Measurements from ENCODE around the gene CCNA2. TPM values are rescaled to one million over a fixed set of nuclear protein-coding genes. Genes with fewer than 3 reads are reported as not detected.

Gene CCNA2
- total and polyA plus RNA-seq, 2 donors (not counting 3 experiments of a cell fraction or from before 2014, with no cell fraction given): 23.3 to 65.4 TPM

GRCh38 chr4:121771869-121772268 lies 51.8 kb downstream of the CCNA2 start:
- BruUV-seq (replicated peaks): no TSS peak
- Histone ChIP-seq H3K9me1 (replicated peaks; ENCODE audit: control insufficient read depth, extremely low read depth, insufficient read depth, low read length) (no peaks in the 10 kb centered on the region), H3K79me2 (ENCODE audit: control insufficient read depth, insufficient read depth, low read length) (no peaks in the 10 kb centered on the region), H3K9me3 (replicated peaks; ENCODE audit: control insufficient read depth, insufficient read depth, low read length) (no peaks in the 10 kb centered on the region), H3K36me3 (ENCODE audit: control insufficient read depth in 2 of 2, extremely low read depth in 1 of 2, insufficient read depth in 2 of 2, low read length in 2 of 2) (no peaks in the 10 kb centered on the region), H3K4me3 (replicated peaks in 1 of 3; ENCODE audit: insufficient read depth in 1 of 3, low read depth in 1 of 3, low read length in 3 of 3) (no peak overlapping the region), H2AFZ (ENCODE audit: low read depth, low read length) (no peak overlapping the region), H4K20me1 (replicated peaks; ENCODE audit: control insufficient read depth, extremely low read depth, insufficient read depth, low read length) (no peaks in the 10 kb centered on the region), H3K27ac (ENCODE audit: insufficient read depth, low read depth, low read length) (no peak overlapping the region), H3K4me1 (ENCODE audit: control insufficient read depth, extremely low read depth, insufficient read depth, low read length) (no peaks in the 10 kb centered on the region), H3K4me2 (ENCODE audit: insufficient read depth, low read length) (no peak overlapping the region), H3K27me3 (ENCODE audit: control insufficient read depth in 2 of 2, insufficient read depth in 2 of 2, low read length in 2 of 2) (peaks cover 24 to 27% of the 10 kb centered on the region in 2 experiments), H3K9ac (replicated peaks; ENCODE audit: extremely low read depth, insufficient read depth, low read length) (no peak overlapping the region)
- POLR2A ChIA-PET: no interaction called here
- TF ChIP-seq MAX (IDR thresholded peaks at IDR 0.05; ENCODE audit: insufficient read depth, insufficient read length) (no peak), EZH2 (IDR thresholded peaks at IDR 0.05; ENCODE audit: borderline replicate concordance, low read depth, low read length, severe bottlenecking) (no peak), GATA2 (IDR thresholded peaks at IDR 0.05; ENCODE audit: insufficient read depth, insufficient read length, low read depth, low read length) (no peak), JUN (IDR thresholded peaks at IDR 0.05; ENCODE audit: borderline replicate concordance, insufficient read depth, insufficient read length, low read depth) (no peak), POLR2A (IDR thresholded peaks at IDR 0.05; ENCODE audit: low read depth, low read length) (no peak), MYC (IDR thresholded peaks at IDR 0.05; ENCODE audit: low read depth, low read length) (no peak), FOS (IDR thresholded peaks at IDR 0.05; ENCODE audit: borderline replicate concordance, insufficient read depth, low read length) (no peak)
- TF ChIP-seq, protein P1, sequence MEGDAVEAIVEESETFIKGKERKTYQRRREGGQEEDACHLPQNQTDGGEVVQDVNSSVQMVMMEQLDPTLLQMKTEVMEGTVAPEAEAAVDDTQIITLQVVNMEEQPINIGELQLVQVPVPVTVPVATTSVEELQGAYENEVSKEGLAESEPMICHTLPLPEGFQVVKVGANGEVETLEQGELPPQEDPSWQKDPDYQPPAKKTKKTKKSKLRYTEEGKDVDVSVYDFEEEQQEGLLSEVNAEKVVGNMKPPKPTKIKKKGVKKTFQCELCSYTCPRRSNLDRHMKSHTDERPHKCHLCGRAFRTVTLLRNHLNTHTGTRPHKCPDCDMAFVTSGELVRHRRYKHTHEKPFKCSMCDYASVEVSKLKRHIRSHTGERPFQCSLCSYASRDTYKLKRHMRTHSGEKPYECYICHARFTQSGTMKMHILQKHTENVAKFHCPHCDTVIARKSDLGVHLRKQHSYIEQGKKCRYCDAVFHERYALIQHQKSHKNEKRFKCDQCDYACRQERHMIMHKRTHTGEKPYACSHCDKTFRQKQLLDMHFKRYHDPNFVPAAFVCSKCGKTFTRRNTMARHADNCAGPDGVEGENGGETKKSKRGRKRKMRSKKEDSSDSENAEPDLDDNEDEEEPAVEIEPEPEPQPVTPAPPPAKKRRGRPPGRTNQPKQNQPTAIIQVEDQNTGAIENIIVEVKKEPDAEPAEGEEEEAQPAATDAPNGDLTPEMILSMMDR (IDR thresholded peaks at IDR 0.05; ENCODE audit: extremely low read depth in 1 of 2, insufficient read depth in 1 of 2, low read depth in 1 of 2, low read length in 2 of 2): no peak
- FAIRE-seq (no peak), DNase-seq (ENCODE audit: low read depth, low spot score) (no peak)
- dilution Hi-C loops (cut with MboI; ENCODE audit: extremely low pct_ligation_motif_present, low sequenced_read_pairs) (no loop called here), intact Hi-C loops (cut with micrococcal nuclease) (no loop called here)
- CTCF ChIA-PET: no interaction called here

Data from endothelial cell of umbilical vein (primary cell).